ENCODE data around the gene IFNLR1.

IFNLR1 gene

GRCh38 chr1:24142546-24143534, 44.2 kb downstream of the IFNLR1 start, which contains the start of gene IL22RA1:
Gene IL22RA1 (minus strand): TSS chr1:24143140. CDS start chr1:24143082, 58 bp downstream.
- H3K27ac ChIP-seq (ENCODE audit: low read depth, low read length): no peak within 1 kb of the TSS
- WGBS: 90% methylated on average over 22 of the region's 22 CpGs
- H3K4me3 ChIP-seq (ENCODE audit: low read length): no peak within 1 kb of the TSS
- no peak within 1 kb of the TSS for H3K9ac ChIP-seq (ENCODE audit: low read depth, low read length)
- no peaks in the 10 kb centered on the region for H3K36me3 ChIP-seq (ENCODE audit: insufficient read depth, low read length)
- H3K9me3 ChIP-seq (ENCODE audit: insufficient read depth, low read depth, low read length): no peaks in the 10 kb centered on the region
- no peaks in the 10 kb centered on the region for H3K4me1 ChIP-seq (ENCODE audit: insufficient read depth, low read length)
- H3K27me3 ChIP-seq (ENCODE audit: insufficient read depth, low read length): no peaks in the 10 kb centered on the region

GRCh38 chr1:24141311-24141997, 45.6 kb downstream of the IFNLR1 start:
- WGBS: 94% methylated on average over 9 of the region's 10 CpGs
- no peak overlapping the region for H3K9ac ChIP-seq (ENCODE audit: low read depth, low read length)

GRCh38 chr1:24140741-24141181, 46.3 kb downstream of the IFNLR1 start:
- Histone ChIP-seq H3K9ac (ENCODE audit: low read depth, low read length) (no peak overlapping the region), H3K36me3 (ENCODE audit: insufficient read depth, low read length) (no peaks in the 10 kb centered on the region), H3K27me3 (ENCODE audit: insufficient read depth, low read length) (no peaks in the 10 kb centered on the region), H3K27ac (ENCODE audit: low read depth, low read length) (no peak overlapping the region), H3K4me1 (ENCODE audit: insufficient read depth, low read length) (no peaks in the 10 kb centered on the region), H3K4me3 (ENCODE audit: low read length) (no peak overlapping the region), H3K9me3 (ENCODE audit: insufficient read depth, low read depth, low read length) (no peaks in the 10 kb centered on the region)
- 92% methylated on average over 17 of the region's 17 CpGs for WGBS

More at GRCh38 chr1:24141311-24141997, 45.6 kb downstream of the IFNLR1 start:
- no peak overlapping the region for H3K4me3 ChIP-seq (ENCODE audit: low read length)
- H3K9me3 ChIP-seq (ENCODE audit: insufficient read depth, low read depth, low read length): no peaks in the 10 kb centered on the region
- H3K27ac ChIP-seq (ENCODE audit: low read depth, low read length): no peak overlapping the region
- no peaks in the 10 kb centered on the region for H3K27me3 ChIP-seq (ENCODE audit: insufficient read depth, low read length)
- no peaks in the 10 kb centered on the region for H3K4me1 ChIP-seq (ENCODE audit: insufficient read depth, low read length)
- H3K36me3 ChIP-seq (ENCODE audit: insufficient read depth, low read length): no peaks in the 10 kb centered on the region

- no peaks in the 10 kb centered on the region for H3K36me3 ChIP-seq (ENCODE audit: insufficient read depth, low read length)
- no peak overlapping the region for H3K27ac ChIP-seq (ENCODE audit: low read depth, low read length)
- H3K9ac ChIP-seq (ENCODE audit: low read depth, low read length): no peak overlapping the region
- 95% methylated on average over 11 of the region's 11 CpGs for WGBS
- H3K27me3 ChIP-seq (ENCODE audit: insufficient read depth, low read length): no peaks in the 10 kb centered on the region
- H3K4me3 ChIP-seq (ENCODE audit: low read length): no peak overlapping the region
- no peaks in the 10 kb centered on the region for H3K4me1 ChIP-seq (ENCODE audit: insufficient read depth, low read length)
- no peaks in the 10 kb centered on the region for H3K9me3 ChIP-seq (ENCODE audit: insufficient read depth, low read depth, low read length)
These were observed 47.2 kb downstream of the IFNLR1 start for GRCh38 chr1:24139841-24140425.

GRCh38 chr1:24139222-24139489, 47.9 kb downstream of the IFNLR1 start:
- 81% methylated on average over 2 of the region's 2 CpGs for WGBS
- H3K27me3 ChIP-seq (ENCODE audit: insufficient read depth, low read length): no peaks in the 10 kb centered on the region

GRCh38 chr1:24138476-24139221, 48.4 kb downstream of the IFNLR1 start:
- H3K27me3 ChIP-seq (ENCODE audit: insufficient read depth, low read length): no peaks in the 10 kb centered on the region
- no peaks in the 10 kb centered on the region for H3K36me3 ChIP-seq (ENCODE audit: insufficient read depth, low read length)
- WGBS: 80% methylated on average over 13 of the region's 13 CpGs
- H3K9me3 ChIP-seq (ENCODE audit: insufficient read depth, low read depth, low read length): no peaks in the 10 kb centered on the region
- H3K27ac ChIP-seq (ENCODE audit: low read depth, low read length): no peak overlapping the region
- H3K4me1 ChIP-seq (ENCODE audit: insufficient read depth, low read length): no peaks in the 10 kb centered on the region
- H3K9ac ChIP-seq (ENCODE audit: low read depth, low read length): no peak overlapping the region
- no peak overlapping the region for H3K4me3 ChIP-seq (ENCODE audit: low read length)

More at GRCh38 chr1:24139222-24139489, 47.9 kb downstream of the IFNLR1 start:
- Histone ChIP-seq H3K9me3 (ENCODE audit: insufficient read depth, low read depth, low read length) (no peaks in the 10 kb centered on the region), H3K4me3 (ENCODE audit: low read length) (no peak overlapping the region), H3K36me3 (ENCODE audit: insufficient read depth, low read length) (no peaks in the 10 kb centered on the region), H3K27ac (ENCODE audit: low read depth, low read length) (no peak overlapping the region), H3K9ac (ENCODE audit: low read depth, low read length) (no peak overlapping the region), H3K4me1 (ENCODE audit: insufficient read depth, low read length) (no peaks in the 10 kb centered on the region)

- 87% methylated on average over 15 of the region's 15 CpGs for WGBS
- H3K9ac ChIP-seq (ENCODE audit: low read depth, low read length): no peak overlapping the region
- H3K4me1 ChIP-seq (ENCODE audit: insufficient read depth, low read length): no peaks in the 10 kb centered on the region
- H3K27ac ChIP-seq (ENCODE audit: low read depth, low read length): no peak overlapping the region
- H3K9me3 ChIP-seq (ENCODE audit: insufficient read depth, low read depth, low read length): no peaks in the 10 kb centered on the region
- H3K36me3 ChIP-seq (ENCODE audit: insufficient read depth, low read length): no peaks in the 10 kb centered on the region
- no peaks in the 10 kb centered on the region for H3K27me3 ChIP-seq (ENCODE audit: insufficient read depth, low read length)
- H3K4me3 ChIP-seq (ENCODE audit: low read length): no peak overlapping the region
These were observed 50.0 kb downstream of the IFNLR1 start for GRCh38 chr1:24136956-24137539.

- Histone ChIP-seq H3K9me3 (ENCODE audit: insufficient read depth, low read depth, low read length) (peaks cover 3% of the 10 kb centered on the region; the same call in 1 of the 2 replicates), H3K27me3 (ENCODE audit: insufficient read depth, low read length) (no peaks in the 10 kb centered on the region), H3K27ac (ENCODE audit: low read depth, low read length) (no peak overlapping the region), H3K36me3 (ENCODE audit: insufficient read depth, low read length) (no peaks in the 10 kb centered on the region), H3K9ac (ENCODE audit: low read depth, low read length) (no peak overlapping the region), H3K4me3 (ENCODE audit: low read length) (no peak overlapping the region), H3K4me1 (ENCODE audit: insufficient read depth, low read length) (no peaks in the 10 kb centered on the region)
- 83% methylated on average over 2 of the region's 3 CpGs for WGBS
These were observed 52.7 kb downstream of the IFNLR1 start for GRCh38 chr1:24134376-24134775.

GRCh38 chr1:24133819-24134218, 53.3 kb downstream of the IFNLR1 start:
- H3K4me3 ChIP-seq (ENCODE audit: low read length): no peak overlapping the region
- no peaks in the 10 kb centered on the region for H3K36me3 ChIP-seq (ENCODE audit: insufficient read depth, low read length)
- WGBS: no CpG with 5 or more reads among the region's 1 CpG
- peaks cover 3% of the 10 kb centered on the region; the same call in 1 of the 2 replicates for H3K9me3 ChIP-seq (ENCODE audit: insufficient read depth, low read depth, low read length)
- H3K9ac ChIP-seq (ENCODE audit: low read depth, low read length): no peak overlapping the region
- no peaks in the 10 kb centered on the region for H3K27me3 ChIP-seq (ENCODE audit: insufficient read depth, low read length)
- H3K27ac ChIP-seq (ENCODE audit: low read depth, low read length): no peak overlapping the region
- H3K4me1 ChIP-seq (ENCODE audit: insufficient read depth, low read length): 0 out of 2 replicates have a peak, but pooled peaks cover 2% of the 10 kb centered on the region

- H3K27me3 ChIP-seq (ENCODE audit: insufficient read depth, low read length): no peaks in the 10 kb centered on the region
- peaks cover 3% of the 10 kb centered on the region; the same call in 1 of the 2 replicates for H3K9me3 ChIP-seq (ENCODE audit: insufficient read depth, low read depth, low read length)
- no peak overlapping the region for H3K27ac ChIP-seq (ENCODE audit: low read depth, low read length)
- H3K4me1 ChIP-seq (ENCODE audit: insufficient read depth, low read length): 0 out of 2 replicates have a peak, but pooled peaks cover 4% of the 10 kb centered on the region
- H3K36me3 ChIP-seq (ENCODE audit: insufficient read depth, low read length): no peaks in the 10 kb centered on the region
- H3K4me3 ChIP-seq (ENCODE audit: low read length): no peak overlapping the region
- H3K9ac ChIP-seq (ENCODE audit: low read depth, low read length): no peak overlapping the region
- 89% methylated on average over 3 of the region's 3 CpGs for WGBS
These were observed 56.7 kb downstream of the IFNLR1 start for GRCh38 chr1:24130385-24130784.
